GM23338 (cell line): ENCODE data around the gene PAPPA. TPM values are rescaled to one million over a fixed set of nuclear protein-coding genes. Genes with fewer than 3 reads are reported as not detected.

Experiments
- ATAC-seq: fragments of 200-7000 bp; cut with Tn5 transposase; 3 replicates; pipeline ENCODE4 v1.9.1; 2020
- DNase-seq: peaks from one replicate; pipeline ENCODE4 v3.0.0-alpha.2; 2015; ENCODE audit warnings: low spot score
- H2AFZ ChIP-seq: fragments of 200-600 bp; sonication (generic); 2 replicates; pipeline ENCODE4 v1.8.0; 2016; ENCODE audit warnings: antibody characterized with exemption, mild to moderate bottlenecking, moderate library complexity
- H3F3A ChIP-seq: fragments of 200-600 bp; sonication (generic); replicated peaks from 2 replicates; pipeline ENCODE4 v1.8.0; 2017; ENCODE audit warnings: antibody characterized with exemption, mixed run types, low read depth
- H3K27ac ChIP-seq: fragments of 200-600 bp; sonication (generic); 2 replicates; pipeline ENCODE4 v1.6.1; 2016; ENCODE audit warnings: low read depth
- H3K27me3 ChIP-seq: fragments of 200-600 bp; sonication (generic); 2 replicates; pipeline ENCODE4 v1.8.0; 2016; ENCODE audit warnings: mild to moderate bottlenecking, mixed run types, moderate library complexity; ENCODE audit not compliant: insufficient read depth
- H3K36me3 ChIP-seq: fragments of 200-600 bp; sonication (generic); 2 replicates; pipeline ENCODE4 v1.8.0; 2016; ENCODE audit warnings: mild to moderate bottlenecking; ENCODE audit not compliant: insufficient read depth
- H3K4me1 ChIP-seq: fragments of 200-600 bp; sonication (generic); 2 replicates; pipeline ENCODE4 v1.8.0; 2016; ENCODE audit warnings: mild to moderate bottlenecking, moderate library complexity; ENCODE audit not compliant: insufficient read depth
- H3K4me2 ChIP-seq: fragments of 200-600 bp; sonication (generic); 2 replicates; pipeline ENCODE4 v1.7.1; 2017; ENCODE audit warnings: mixed run types
- H3K4me3 ChIP-seq: fragments of 200-600 bp; sonication (generic); 2 replicates; pipeline ENCODE4 v1.6.1; 2016; ENCODE audit warnings: mixed run types
- H3K79me2 ChIP-seq: fragments of 200-600 bp; sonication (generic); replicated peaks from 2 replicates; pipeline ENCODE4 v1.8.0; 2017; ENCODE audit warnings: mild to moderate bottlenecking; ENCODE audit not compliant: insufficient read depth
- H3K9me2 ChIP-seq: fragments of 200-600 bp; sonication (generic); 2 replicates; pipeline ENCODE4 v1.8.0; 2017; ENCODE audit not compliant: insufficient read depth
- H4K20me1 ChIP-seq: fragments of 200-600 bp; sonication (generic); replicated peaks from 2 replicates; pipeline ENCODE4 v1.8.0; 2017; ENCODE audit warnings: mild to moderate bottlenecking; ENCODE audit not compliant: insufficient read depth
- H3K27ac Mint-ChIP-seq: 2 replicates; pipeline ENCODE4 v1.8.0; 2020; ENCODE audit warnings: inconsistent platforms, mild to moderate bottlenecking, moderate library complexity, mixed read lengths
- H3K27me3 Mint-ChIP-seq: 3 replicates; pipeline ENCODE4 v1.8.0; 2022; ENCODE audit warnings: low read depth, mild to moderate bottlenecking, moderate library complexity, mixed read lengths, inconsistent platforms; ENCODE audit not compliant: insufficient read depth, poor library complexity
- H3K36me3 Mint-ChIP-seq: 3 replicates; pipeline ENCODE4 v1.8.0; 2021; ENCODE audit warnings: low read depth, mild to moderate bottlenecking, inconsistent platforms, moderate library complexity, mixed read lengths
- H3K4me1 Mint-ChIP-seq: 3 replicates; pipeline ENCODE4 v1.8.0; 2020; ENCODE audit warnings: mild to moderate bottlenecking, inconsistent platforms, mixed read lengths
- H3K4me3 Mint-ChIP-seq: 3 replicates; pipeline ENCODE4 v1.8.0; 2021; ENCODE audit warnings: moderate library complexity, mild to moderate bottlenecking, inconsistent platforms, mixed read lengths
- H3K9me3 Mint-ChIP-seq: 3 replicates; pipeline ENCODE4 v1.8.0; 2020; ENCODE audit warnings: moderate library complexity, mild to moderate bottlenecking, inconsistent platforms, mixed read lengths
- CREB1 ChIP-seq: fragments of 250-450 bp; sonication (Bioruptor Pico); IDR thresholded peaks from 2 replicates; pipeline ENCODE4 v1.5.0; 2020; ENCODE audit warnings: low read depth, mild to moderate bottlenecking, moderate library complexity
- EZH2 ChIP-seq: fragments of 200-600 bp; sonication (generic); IDR thresholded peaks from one replicate; pipeline ENCODE4 v1.8.0; 2017; ENCODE audit warnings: antibody characterized with exemption, mild to moderate bottlenecking, low read depth; ENCODE audit not compliant: unreplicated experiment
- EZH2phosphoT487 ChIP-seq: fragments of 200-600 bp; sonication (generic); IDR thresholded peaks from one replicate; pipeline ENCODE4 v1.8.1; 2018; ENCODE audit warnings: antibody characterized with exemption; ENCODE audit not compliant: unreplicated experiment
- JUNB ChIP-seq: IDR thresholded peaks from one replicate; pipeline ENCODE4 v1.6.1; 2016; ENCODE audit warnings: antibody characterized with exemption; ENCODE audit not compliant: unreplicated experiment
- NANOG ChIP-seq: IDR thresholded peaks from 2 replicates; pipeline ENCODE4 v1.6.1; 2016; ENCODE audit warnings: antibody characterized with exemption, borderline replicate concordance
- POLR2AphosphoS5 ChIP-seq: IDR thresholded peaks from 2 replicates; pipeline ENCODE4 v1.6.1; 2016; ENCODE audit warnings: antibody characterized with exemption, low read depth
- ZNF114 ChIP-seq: fragments of 250-450 bp; sonication (Bioruptor Pico); IDR thresholded peaks from 2 replicates; pipeline ENCODE4 v1.5.0; 2020; ENCODE audit warnings: mild to moderate bottlenecking, moderate library complexity
- ZNF331 ChIP-seq: fragments of 250-450 bp; sonication (Bioruptor Pico); IDR thresholded peaks from 2 replicates; pipeline ENCODE4 v1.5.0; 2020; ENCODE audit warnings: low read depth, mild to moderate bottlenecking, moderate library complexity
- polyA plus RNA-seq: library from polyadenylated mRNA; unstranded; fragments of >200 nt; fragmentation: Nextera tagmentation; extraction: Ambion mirVana; gene quantifications from 2 replicates; pipeline ENCODE4 v1.2.1, GENCODE V29; 2016
- total RNA-seq: library from RNA; depleted of rRNA; stranded (reverse); fragments of >200 nt; shearing (Covaris generic); gene quantifications from 2 replicates; pipeline ENCODE4 v1.2.3, GENCODE V29; 2014
- TF ChIP-seq, protein P1 (sequence below): fragments of 250-450 bp; sonication (Bioruptor Pico); IDR thresholded peaks from 2 replicates; pipeline ENCODE4 v1.5.0; 2020; ENCODE audit warnings: mild to moderate bottlenecking, moderate library complexity
- TF ChIP-seq, protein P2 (sequence below): IDR thresholded peaks from one replicate; pipeline ENCODE4 v1.6.1; 2018; ENCODE audit warnings: antibody characterized with exemption; ENCODE audit not compliant: unreplicated experiment
- TF ChIP-seq, protein P3 (sequence below): IDR thresholded peaks from 2 replicates; pipeline ENCODE4 v1.6.1; 2016; ENCODE audit warnings: antibody characterized with exemption

Gene PAPPA
- total and polyA plus RNA-seq, 2 experiments from 2014 or later: 0.38 to 0.66 TPM

DNA sequence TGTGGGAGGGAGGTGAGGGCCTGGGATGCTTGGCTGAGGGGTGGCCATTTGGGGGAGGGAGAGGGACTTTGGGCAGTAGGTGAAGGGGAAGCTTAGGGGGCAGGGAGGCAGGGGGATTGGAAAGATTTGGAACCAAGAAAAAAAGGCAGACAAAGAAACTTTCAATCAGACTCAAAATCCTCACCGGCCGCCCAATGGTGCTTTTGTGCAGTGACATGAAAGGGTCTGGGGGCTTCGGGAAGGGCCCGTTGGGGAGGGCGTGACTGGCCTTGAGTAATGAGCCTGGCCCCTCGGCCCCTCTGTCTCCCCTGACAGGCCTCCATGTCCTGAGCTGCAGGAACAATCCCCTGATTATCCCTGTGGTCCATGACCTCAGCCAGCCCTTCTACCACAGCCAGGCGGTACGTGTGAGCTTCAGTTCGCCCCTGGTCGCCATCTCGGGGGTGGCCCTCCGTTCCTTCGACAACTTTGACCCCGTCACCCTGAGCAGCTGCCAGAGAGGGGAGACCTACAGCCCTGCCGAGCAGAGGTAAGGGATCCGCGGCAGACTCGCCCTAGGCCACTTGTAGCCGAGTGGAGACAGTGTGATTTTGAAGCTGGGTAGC lies 181.1 kb downstream of the PAPPA start:
- Histone ChIP-seq H3K4me3 (no peak overlapping the region), H3K4me1 (peaks cover 37% of the 10 kb centered on the region), H3F3A (0 out of 2 replicates have a peak, but pooled peaks cover 6% of the 10 kb centered on the region), H3K27ac (no peak overlapping the region), H3K36me3 (no peaks in the 10 kb centered on the region), H2AFZ (peak overlapping the region; percentile 72; the same call in 1 of the 2 replicates), H3K79me2 (no peaks in the 10 kb centered on the region), H4K20me1 (no peaks in the 10 kb centered on the region), H3K27me3 (peaks cover 77% of the 10 kb centered on the region), H3K4me2 (no peak overlapping the region), H3K9me2 (0 out of 2 replicates have a peak, but pooled peaks cover 7% of the 10 kb centered on the region)
- ATAC-seq: peak; percentile 9; the same call in 1 of the 3 replicates
- Mint-ChIP-seq H3K27me3 (peaks cover 77% of the 10 kb centered on the region), H3K27ac (no peak overlapping the region), H3K36me3 (no peaks in the 10 kb centered on the region), H3K4me3 (no peak overlapping the region), H3K4me1 (peaks cover 63% of the 10 kb centered on the region), H3K9me3 (no peaks in the 10 kb centered on the region; the same call in 2 of the 3 replicates)
- no peak for DNase-seq
- no peak for TF ChIP-seq JUNB
- TF ChIP-seq NANOG: no peak
- TF ChIP-seq ZNF114 (CRISPR knock-in tag): no peak
- TF ChIP-seq, protein P1, sequence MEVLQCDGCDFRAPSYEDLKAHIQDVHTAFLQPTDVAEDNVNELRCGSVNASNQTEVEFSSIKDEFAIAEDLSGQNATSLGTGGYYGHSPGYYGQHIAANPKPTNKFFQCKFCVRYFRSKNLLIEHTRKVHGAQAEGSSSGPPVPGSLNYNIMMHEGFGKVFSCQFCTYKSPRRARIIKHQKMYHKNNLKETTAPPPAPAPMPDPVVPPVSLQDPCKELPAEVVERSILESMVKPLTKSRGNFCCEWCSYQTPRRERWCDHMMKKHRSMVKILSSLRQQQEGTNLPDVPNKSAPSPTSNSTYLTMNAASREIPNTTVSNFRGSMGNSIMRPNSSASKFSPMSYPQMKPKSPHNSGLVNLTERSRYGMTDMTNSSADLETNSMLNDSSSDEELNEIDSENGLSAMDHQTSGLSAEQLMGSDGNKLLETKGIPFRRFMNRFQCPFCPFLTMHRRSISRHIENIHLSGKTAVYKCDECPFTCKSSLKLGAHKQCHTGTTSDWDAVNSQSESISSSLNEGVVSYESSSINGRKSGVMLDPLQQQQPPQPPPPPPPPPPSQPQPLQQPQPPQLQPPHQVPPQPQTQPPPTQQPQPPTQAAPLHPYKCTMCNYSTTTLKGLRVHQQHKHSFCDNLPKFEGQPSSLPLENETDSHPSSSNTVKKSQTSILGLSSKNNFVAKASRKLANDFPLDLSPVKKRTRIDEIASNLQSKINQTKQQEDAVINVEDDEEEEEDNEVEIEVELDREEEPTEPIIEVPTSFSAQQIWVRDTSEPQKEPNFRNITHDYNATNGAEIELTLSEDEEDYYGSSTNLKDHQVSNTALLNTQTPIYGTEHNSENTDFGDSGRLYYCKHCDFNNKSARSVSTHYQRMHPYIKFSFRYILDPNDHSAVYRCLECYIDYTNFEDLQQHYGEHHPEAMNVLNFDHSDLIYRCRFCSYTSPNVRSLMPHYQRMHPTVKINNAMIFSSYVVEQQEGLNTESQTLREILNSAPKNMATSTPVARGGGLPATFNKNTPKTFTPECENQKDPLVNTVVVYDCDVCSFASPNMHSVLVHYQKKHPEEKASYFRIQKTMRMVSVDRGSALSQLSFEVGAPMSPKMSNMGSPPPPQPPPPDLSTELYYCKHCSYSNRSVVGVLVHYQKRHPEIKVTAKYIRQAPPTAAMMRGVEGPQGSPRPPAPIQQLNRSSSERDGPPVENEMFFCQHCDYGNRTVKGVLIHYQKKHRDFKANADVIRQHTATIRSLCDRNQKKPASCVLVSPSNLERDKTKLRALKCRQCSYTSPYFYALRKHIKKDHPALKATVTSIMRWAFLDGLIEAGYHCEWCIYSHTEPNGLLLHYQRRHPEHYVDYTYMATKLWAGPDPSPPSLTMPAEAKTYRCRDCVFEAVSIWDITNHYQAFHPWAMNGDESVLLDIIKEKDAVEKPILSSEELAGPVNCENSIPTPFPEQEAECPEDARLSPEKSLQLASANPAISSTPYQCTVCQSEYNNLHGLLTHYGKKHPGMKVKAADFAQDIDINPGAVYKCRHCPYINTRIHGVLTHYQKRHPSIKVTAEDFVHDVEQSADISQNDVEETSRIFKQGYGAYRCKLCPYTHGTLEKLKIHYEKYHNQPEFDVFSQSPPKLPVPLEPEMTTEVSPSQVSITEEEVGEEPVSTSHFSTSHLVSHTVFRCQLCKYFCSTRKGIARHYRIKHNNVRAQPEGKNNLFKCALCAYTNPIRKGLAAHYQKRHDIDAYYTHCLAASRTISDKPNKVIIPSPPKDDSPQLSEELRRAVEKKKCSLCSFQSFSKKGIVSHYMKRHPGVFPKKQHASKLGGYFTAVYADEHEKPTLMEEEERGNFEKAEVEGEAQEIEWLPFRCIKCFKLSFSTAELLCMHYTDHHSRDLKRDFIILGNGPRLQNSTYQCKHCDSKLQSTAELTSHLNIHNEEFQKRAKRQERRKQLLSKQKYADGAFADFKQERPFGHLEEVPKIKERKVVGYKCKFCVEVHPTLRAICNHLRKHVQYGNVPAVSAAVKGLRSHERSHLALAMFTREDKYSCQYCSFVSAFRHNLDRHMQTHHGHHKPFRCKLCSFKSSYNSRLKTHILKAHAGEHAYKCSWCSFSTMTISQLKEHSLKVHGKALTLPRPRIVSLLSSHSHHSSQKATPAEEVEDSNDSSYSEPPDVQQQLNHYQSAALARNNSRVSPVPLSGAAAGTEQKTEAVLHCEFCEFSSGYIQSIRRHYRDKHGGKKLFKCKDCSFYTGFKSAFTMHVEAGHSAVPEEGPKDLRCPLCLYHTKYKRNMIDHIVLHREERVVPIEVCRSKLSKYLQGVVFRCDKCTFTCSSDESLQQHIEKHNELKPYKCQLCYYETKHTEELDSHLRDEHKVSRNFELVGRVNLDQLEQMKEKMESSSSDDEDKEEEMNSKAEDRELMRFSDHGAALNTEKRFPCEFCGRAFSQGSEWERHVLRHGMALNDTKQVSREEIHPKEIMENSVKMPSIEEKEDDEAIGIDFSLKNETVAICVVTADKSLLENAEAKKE (CRISPR knock-in tag): no peak
- no peak for TF ChIP-seq EZH2phosphoT487
- TF ChIP-seq ZNF331 (CRISPR knock-in tag): no peak
- TF ChIP-seq, protein P2, sequence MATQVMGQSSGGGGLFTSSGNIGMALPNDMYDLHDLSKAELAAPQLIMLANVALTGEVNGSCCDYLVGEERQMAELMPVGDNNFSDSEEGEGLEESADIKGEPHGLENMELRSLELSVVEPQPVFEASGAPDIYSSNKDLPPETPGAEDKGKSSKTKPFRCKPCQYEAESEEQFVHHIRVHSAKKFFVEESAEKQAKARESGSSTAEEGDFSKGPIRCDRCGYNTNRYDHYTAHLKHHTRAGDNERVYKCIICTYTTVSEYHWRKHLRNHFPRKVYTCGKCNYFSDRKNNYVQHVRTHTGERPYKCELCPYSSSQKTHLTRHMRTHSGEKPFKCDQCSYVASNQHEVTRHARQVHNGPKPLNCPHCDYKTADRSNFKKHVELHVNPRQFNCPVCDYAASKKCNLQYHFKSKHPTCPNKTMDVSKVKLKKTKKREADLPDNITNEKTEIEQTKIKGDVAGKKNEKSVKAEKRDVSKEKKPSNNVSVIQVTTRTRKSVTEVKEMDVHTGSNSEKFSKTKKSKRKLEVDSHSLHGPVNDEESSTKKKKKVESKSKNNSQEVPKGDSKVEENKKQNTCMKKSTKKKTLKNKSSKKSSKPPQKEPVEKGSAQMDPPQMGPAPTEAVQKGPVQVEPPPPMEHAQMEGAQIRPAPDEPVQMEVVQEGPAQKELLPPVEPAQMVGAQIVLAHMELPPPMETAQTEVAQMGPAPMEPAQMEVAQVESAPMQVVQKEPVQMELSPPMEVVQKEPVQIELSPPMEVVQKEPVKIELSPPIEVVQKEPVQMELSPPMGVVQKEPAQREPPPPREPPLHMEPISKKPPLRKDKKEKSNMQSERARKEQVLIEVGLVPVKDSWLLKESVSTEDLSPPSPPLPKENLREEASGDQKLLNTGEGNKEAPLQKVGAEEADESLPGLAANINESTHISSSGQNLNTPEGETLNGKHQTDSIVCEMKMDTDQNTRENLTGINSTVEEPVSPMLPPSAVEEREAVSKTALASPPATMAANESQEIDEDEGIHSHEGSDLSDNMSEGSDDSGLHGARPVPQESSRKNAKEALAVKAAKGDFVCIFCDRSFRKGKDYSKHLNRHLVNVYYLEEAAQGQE: no peak
- no peak for TF ChIP-seq CREB1 (CRISPR knock-in tag)
- TF ChIP-seq POLR2AphosphoS5: no peak
- TF ChIP-seq EZH2: no peak
- TF ChIP-seq, protein P3, sequence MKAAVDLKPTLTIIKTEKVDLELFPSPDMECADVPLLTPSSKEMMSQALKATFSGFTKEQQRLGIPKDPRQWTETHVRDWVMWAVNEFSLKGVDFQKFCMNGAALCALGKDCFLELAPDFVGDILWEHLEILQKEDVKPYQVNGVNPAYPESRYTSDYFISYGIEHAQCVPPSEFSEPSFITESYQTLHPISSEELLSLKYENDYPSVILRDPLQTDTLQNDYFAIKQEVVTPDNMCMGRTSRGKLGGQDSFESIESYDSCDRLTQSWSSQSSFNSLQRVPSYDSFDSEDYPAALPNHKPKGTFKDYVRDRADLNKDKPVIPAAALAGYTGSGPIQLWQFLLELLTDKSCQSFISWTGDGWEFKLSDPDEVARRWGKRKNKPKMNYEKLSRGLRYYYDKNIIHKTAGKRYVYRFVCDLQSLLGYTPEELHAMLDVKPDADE: no peak
